ENCODE measurements around the gene CBX1.
"Not testable (repeated sequence)": the region's sequence is repeated elsewhere in the genome, so short reads cannot be mapped to it uniquely, and the experiment has no call there.

CBX1 gene

GRCh38 chr17:48123111-48123510 is 21.8 kb upstream of the CBX1 start:
- DNase-seq (ENCODE audit: low spot score), result no peak

GRCh38 chr17:48122665-48123045 is 21.4 kb upstream of the CBX1 start:
- DNase-seq (ENCODE audit: low spot score), result no peak

DNA sequence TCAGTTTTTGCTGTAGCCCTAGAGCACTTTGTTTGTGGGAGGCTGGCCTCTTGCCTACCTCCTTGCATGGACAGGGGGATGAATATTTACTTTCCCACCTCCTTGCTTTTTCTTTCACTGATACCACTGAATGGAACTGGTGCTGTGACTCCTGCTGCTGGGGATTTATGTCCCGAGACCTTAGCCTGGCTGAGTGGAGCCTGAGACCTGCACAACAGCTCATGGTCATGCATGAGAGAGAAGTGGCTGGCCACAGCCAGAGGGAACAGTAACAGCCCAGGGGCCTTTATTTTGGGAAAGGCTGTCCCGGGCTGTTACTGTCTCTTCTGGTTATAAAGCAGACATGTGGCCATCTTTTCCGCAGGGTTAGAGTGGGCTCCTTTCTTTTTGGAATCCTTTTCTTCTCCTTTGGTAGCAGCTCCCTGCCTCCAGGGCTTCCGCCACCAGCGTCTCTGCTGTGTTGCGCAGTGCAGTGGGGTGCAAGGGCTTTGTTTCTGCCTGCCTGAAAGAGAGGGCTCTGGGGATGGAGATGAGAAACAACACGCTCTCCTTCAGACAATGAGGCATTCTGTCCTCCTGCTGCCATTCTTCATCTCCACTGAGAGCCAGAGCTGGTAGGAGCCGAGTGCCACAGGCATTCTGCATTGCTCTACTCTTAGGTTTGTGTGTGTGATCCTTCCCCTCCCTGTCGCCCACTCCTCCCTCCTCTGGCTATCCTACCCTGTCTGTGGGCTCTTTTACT is 20.8 kb upstream of the CBX1 start:
- DNase-seq (ENCODE audit: low spot score), result no peak

DNA sequence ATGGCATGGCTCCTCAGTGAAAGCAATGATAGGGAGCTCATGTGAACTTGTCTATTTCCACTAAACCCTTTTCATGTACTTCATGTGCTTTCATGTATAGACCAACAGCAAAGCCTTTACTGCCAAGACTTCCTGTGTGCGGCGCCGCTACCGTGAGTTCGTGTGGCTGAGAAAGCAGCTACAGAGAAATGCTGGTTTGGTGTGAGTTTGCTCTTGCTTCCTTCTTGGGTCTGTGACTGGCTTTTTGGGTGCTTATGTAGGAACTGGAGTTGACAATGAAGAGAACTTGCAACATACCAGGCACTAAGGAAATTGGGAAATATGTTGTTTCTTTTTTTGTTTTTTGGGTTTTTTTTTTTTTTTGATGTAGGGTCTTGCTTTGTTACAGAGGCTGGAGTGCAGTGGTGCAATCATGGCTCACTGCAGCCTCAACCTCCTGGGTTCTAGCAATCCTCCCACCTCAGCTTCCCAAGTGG is 12.0 kb upstream of the CBX1 start:
- no peak for DNase-seq (ENCODE audit: low spot score)

GRCh38 chr17:48111937-48112241 is 10.6 kb upstream of the CBX1 start:
- DNase-seq (ENCODE audit: low spot score), result no peak

GRCh38 chr17:48110761-48111160 is 9.5 kb upstream of the CBX1 start:
- no peak for DNase-seq (ENCODE audit: low spot score)

DNA sequence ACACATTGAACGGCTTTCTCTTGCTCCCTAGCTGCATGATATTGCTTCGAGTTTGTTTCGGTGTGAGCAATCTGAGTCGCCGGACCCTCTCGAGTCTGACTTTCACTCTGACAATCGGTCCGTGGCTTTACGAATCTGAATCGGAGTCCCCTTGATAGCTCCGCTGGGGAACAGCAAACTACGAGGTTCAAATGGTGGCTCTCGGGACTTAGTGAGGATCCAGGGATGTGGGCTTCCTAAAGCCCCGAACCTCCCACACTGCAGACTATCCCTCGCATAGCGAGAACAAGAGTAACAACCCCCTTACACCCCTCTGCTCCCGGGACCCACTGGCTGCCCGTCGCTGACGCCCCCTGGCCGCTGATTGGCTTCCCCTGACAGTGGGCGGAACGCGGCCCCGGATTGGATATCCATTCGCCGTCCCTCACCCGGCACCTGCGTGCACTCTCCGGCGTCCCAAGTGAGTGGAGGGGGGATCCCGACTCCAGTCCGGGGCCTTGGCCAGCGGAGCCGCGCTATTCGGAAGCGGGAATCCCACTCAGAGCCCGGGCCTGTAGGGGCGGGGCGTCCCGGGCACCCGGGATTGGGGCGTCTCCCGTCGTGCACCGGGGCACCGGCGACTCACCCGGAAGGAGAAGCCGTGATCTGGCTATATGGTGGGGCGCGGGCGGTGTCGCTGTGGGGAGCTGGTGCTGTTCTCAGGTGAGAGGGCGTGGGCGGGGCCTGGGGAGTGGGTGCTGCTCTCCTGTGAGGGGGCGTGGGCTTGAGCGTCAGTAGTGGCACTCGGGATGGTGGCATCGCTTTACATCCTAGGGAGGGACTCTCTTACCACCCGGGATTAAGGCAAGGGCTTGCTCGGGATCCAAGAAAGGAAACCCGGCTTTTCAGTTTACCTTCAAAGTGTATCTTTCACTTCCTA is 6.1 kb upstream of the CBX1 start, which contains the start of gene SNX11:
TSS of gene SNX11 (plus strand) at position 630 of the 919 bp plus-strand sequence. CDS start 4,278 bp downstream, outside the sequence.
- DNase-seq (ENCODE audit: low spot score), result peak; percentile 98

DNA sequence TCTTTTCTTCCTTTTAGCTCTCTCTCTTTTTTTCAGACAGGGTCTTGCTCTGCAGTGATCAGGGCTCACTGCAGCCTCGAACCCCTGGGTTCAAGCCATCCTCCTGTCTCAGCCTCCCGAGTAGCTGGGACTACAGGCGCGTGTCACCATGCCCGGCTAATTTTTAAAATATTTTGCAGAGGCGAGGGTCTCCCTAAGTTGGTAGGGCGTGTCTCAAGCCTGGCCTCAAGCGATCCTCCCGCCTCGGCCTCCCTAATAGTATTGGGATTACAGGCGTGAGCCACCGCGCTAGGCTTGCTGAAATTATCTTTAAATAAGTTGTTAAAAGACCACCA is 5.5 kb upstream of the CBX1 start:
- DNase-seq (ENCODE audit: low spot score), result no peak

DNA sequence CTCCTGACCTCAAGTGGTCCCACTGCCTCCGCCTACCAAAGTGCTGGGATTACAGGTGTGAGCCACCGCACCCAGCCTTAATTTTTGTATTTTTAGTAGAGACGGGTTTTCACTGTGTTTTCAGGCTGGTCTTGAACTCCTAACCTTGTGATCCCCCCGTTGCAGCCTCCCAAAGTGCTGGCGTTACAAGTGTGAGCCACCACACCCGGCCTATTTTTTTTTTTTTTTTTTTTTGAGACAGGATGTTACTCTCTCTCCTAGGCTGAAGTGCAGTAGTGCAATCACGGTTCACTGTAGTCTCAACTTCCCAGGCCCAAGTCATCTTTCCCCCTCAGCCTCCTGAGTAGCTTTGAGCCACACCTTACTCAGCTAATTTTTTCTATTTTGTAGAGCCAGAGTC is 3.2 kb upstream of the CBX1 start:
- DNase-seq (ENCODE audit: low spot score), result no peak

DNA sequence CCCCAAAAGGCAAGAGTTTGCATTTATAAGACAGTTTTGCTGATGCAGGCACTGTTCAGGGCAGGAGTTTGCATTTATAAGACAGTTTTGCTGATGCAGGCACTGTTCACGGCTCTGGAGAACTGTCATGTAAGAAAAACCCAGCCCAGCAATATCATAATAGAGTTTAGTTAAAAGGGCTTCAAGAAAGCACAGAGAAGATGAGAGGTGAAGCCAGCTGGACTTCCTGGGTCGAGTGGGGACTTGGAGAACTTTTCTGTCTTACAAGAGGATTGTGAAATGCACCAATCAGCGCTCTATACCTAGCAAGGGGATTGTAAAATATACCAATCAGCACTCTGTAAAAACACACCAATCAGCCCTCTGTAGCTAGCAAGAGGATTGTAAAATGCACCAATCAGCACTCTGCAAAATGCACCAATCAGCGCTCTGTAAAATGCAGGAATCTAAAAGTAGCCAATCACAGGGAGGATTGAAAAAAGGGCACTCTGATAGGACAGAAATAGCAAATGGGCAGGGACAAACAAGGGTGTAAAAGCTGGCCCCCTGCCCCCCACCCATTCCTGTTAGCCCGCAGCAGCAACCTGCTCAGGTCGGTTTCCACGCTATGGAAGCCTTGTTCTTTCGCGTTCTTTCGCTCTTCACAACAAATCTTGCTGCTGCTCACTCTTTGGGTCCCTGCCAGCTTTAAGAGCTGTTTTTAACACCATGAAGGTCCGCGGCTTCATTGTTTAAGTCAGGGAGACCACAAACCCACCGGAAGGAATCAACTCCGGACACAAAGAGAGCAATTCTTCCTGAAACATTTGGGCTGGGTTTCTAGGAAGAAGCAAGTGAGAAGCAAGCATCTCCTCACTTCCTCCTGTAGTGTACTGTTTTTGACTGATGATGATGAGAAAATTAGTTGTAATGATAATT is 1.8 kb upstream of the CBX1 start:
- DNase-seq (ENCODE audit: low spot score), result no peak

DNA sequence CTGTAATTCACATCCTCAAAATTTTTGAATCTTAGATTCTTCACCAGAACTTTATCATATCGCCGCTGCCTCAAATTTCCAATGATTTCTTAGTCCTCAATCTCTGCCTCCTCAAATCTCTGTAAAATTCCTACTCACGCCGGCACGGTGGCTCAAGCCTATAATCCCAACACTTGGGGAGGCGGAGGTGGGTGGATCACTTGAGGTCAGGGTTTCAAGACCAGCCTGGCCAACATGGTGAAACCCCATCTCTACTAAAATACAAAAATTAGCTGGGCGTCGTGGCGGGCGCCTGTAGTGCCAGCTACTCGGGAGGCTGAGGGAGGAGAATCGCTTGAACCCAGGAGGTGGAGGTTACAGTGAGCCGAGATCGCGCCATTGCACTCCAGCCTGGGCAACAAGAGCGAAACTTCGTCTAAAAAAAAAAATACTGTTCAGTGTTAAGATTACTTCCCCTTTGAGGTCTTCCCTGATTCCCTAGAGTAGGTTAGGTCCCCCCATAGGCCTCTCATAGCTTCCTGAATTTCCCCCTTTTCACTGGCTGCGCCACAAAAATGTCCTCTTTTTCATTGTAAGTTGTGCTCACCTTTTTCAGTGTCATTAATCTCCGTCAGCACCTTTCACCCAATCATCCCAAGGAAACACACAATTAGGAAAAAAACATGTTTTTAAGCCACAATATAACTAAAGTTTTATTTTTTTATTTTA is 919 bp upstream of the CBX1 start:
- no peak for DNase-seq (ENCODE audit: low spot score)

DNA sequence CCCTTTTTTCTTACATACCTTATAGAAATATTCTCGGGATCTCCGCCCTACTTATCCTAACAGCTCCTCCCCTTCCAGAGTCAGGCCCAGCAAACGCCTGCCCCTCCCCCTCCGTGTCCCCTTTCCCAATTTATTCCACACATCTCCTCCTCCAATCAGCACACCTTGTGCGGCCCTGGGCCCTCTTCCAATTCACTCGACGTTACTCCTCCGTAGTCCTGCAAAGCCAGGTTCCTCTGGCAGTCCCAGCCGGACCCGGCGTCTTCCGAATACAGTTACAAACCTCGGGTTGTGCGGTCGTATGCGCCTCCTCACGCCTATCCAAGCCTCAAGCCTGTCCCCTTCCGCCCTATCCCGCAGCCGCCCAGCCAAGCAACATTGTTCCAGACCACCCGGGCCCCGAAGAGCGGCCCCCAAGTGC is 677 bp downstream of the CBX1 start:
- DNase-seq (ENCODE audit: low spot score), result peak; percentile 78

- no peak for DNase-seq (ENCODE audit: low spot score)
These were observed 1.1 kb downstream of the CBX1 start for GRCh38 chr17:48100160-48100559.

- DNase-seq (ENCODE audit: low spot score), result no peak
These were observed 5.7 kb downstream of the CBX1 start for GRCh38 chr17:48095611-48096010.

DNA sequence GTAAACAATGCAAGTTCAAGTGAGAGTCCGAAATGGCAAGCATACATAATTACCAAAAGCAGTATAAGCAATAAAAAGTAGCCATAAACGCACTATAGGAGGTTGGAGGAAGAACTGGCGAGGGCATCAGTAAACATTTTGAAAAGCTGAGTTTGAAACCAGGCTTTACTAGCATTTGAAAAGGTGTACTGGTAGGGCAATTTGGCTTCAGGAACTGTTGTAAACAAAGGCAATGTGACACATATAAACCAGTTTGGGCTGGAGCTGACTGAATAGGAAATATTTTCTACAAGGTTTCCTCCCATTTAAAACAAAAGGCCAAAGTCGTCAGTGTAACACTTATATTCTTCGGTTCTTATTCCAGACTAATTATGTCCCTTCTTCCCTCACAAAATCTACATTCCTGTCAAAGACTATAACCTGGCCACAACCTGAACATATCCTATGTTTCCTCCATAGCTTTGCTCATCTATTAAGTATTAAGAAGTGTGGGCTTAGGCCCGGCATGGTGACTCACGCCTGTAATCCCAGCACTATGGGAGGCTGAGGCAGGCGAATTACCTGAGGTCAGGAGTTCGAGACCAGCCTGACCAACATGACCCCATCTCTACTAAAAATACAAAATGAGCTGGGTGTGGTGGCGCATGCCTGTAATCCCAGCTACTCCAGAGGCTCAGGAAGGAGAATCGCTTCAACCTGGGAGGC is 7.8 kb downstream of the CBX1 start:
- no peak for DNase-seq (ENCODE audit: low spot score)

DNA sequence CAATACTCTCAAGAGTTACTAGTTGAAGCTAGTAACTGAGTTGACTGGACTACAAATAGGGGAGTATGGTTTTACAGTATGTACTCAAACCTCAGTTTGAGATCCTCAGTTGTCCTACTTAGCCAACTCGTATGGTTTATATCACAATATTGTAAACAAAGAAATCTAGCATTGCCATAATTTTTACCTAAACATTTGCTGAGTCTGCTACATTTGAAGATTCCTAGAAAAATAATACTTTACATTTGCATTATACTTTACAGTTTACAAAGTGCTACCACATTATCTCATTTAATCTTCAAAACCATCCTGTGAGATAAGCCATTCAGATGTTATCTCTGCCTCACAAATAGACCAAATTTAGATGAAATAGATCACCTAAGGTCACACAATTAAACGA is 16.3 kb downstream of the CBX1 start:
- no peak for DNase-seq (ENCODE audit: low spot score)

DNA sequence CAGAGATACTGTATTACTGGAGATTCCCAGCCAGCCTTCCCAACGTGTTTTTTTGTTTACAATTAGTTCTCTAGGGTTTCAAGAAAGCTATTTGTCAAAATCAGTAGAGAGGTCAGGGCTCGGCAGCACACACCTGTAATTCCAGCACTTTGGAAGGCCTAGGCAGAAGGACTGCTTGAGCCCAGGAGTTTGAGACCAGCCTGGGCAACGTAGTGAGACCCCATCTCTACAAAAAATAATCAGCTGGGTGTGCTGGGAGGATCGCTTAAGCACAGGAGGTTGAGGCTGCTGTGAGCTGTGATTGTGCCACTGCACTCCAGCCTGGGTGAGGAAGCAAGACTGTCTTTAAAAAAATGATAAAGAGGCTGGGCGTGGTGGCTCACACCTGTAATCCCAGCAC is 19.4 kb downstream of the CBX1 start:
- DNase-seq (ENCODE audit: low spot score), result no peak

DNA sequence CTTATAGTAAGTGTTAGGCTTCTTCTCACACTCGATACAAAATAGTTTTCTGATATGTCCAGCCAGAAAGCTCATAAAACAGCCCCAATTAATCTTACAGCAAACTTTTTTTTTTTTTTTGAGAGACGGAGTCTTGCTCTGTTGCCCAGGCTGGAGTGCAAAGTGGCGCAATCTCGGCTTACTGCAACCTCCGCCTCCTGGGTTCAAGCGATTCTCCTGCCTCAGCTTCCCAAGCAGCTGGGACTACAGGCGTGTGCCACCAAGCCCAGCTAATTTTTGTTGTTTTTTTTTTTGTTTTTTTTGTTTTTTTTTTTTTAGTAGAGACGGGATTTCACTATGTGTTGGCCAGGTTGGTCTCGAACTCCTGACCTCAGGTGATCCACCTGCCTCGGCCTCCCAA is 24.1 kb downstream of the CBX1 start:
- DNase-seq (ENCODE audit: low spot score), result not testable (repeated sequence)

- DNase-seq (ENCODE audit: low spot score), result peak; percentile 75
These were observed 26.8 kb downstream of the CBX1 start for GRCh38 chr17:48074322-48075081.

DNA sequence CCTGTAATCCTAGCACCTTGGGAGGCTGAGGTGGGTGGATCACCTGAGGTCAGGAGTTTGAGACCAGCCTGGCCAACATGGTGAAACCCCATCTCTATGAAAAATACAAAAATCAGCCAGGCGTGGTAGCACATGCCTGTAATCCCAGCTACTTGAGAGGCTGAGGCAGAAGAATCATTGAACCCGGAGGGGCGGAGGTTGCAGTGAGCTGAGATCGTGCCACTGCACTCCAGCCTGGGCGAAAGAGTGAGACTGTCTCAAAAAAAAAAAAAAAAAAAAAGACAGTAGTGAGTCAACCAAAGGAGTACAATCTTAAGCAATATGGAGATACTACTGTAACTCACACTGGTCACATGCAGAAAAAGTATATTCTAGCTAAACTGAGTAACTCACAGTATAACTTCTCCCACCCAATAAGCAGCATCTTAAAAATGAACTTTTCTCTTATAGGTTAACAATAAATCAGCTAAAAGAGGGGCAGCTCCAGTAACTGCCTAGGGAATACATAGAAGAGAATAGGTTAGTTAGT is 27.6 kb downstream of the CBX1 start:
- DNase-seq (ENCODE audit: low spot score), result not testable (repeated sequence)

Measured in D341Med (cell line).